Cardiac atrium fibroblast (primary cell): ENCODE results near the gene AKIRIN1. TPM values are rescaled to one million over a fixed set of nuclear protein-coding genes. Genes with fewer than 3 reads are reported as not detected.

Source experiments
- total RNA-seq: library from RNA; depleted of rRNA; stranded (reverse); fragments of >200 nt; gene quantifications from 2 replicates; pipeline ENCODE4 v1.2.3, GENCODE V29; 2015

Gene AKIRIN1, protein sequence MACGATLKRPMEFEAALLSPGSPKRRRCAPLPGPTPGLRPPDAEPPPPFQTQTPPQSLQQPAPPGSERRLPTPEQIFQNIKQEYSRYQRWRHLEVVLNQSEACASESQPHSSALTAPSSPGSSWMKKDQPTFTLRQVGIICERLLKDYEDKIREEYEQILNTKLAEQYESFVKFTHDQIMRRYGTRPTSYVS
- total RNA-seq: 38.9 and 39.5 TPM in 2 replicates

DNA sequence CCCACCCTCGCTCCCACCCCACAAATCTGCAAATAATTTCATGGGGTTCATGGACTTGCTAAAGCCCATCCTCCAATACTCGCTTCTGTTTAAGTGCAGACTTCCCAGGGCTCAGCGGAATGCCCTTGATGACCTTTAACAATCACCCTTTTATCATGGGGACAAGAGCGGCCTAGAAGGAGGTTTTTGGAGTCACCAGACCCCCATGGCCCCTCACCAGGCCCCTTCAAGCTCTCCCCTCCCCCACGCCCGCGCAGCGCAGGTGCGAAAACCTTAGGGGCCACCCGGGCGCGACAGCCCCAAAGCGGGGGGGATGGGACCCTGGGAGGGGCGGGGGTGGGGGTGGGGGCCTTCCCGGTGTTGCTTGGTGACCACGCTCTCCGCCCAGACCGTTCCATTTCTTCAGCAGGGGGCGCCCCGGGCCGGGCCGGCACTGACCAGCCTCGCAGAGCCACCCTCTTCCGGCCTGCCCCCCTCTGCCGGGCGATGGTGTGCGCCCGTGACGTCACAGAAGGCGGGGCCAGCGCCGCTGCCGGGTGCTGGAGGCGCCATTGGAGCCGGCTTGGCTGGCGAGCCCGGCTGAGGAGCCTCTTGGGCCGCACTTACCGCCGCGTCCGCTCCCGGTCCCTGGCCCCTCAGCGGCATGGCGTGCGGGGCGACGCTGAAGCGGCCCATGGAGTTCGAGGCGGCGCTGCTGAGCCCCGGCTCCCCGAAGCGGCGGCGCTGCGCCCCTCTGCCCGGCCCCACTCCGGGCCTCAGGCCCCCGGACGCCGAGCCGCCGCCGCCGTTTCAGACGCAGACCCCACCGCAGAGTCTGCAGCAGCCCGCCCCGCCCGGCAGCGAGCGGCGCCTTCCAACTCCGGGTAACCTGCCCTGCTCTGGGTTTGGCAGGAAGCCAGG is at the start of gene AKIRIN1:
Gene AKIRIN1 (plus strand): TSS at position 539 of the 900 bp plus-strand sequence. CDS start 105 bp downstream, at position 644.

DNA sequence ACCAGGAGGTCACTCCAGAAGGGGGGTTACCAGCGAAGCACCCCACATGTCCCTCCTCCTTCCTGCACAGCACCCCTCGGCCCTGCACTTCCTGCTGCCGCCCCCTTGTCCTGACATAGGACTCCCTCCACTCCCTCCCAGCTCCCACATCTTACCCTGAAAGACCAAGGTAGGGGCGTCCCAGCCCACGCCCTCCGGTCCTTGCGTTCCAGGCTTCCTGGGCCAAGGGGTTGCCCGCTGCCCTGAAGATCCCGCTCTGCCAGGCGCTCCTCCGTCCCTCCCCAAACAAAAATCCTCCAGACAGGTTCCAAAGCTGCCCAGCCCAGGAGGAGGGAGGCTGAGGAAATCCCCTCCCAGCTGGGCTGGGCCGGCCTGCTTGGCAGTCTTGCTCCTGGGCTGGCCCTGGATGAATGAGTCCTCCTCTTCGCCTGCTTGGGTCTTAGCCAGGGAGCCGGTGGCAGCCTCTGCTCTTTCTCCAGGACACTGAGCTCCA is 49.5 kb upstream of the AKIRIN1 start, which contains the start of gene RHBDL2:
Gene RHBDL2 (minus strand): TSS at position 304 of the 493 bp plus-strand sequence. CDS start 22,618 bp downstream, outside the sequence.

DNA sequence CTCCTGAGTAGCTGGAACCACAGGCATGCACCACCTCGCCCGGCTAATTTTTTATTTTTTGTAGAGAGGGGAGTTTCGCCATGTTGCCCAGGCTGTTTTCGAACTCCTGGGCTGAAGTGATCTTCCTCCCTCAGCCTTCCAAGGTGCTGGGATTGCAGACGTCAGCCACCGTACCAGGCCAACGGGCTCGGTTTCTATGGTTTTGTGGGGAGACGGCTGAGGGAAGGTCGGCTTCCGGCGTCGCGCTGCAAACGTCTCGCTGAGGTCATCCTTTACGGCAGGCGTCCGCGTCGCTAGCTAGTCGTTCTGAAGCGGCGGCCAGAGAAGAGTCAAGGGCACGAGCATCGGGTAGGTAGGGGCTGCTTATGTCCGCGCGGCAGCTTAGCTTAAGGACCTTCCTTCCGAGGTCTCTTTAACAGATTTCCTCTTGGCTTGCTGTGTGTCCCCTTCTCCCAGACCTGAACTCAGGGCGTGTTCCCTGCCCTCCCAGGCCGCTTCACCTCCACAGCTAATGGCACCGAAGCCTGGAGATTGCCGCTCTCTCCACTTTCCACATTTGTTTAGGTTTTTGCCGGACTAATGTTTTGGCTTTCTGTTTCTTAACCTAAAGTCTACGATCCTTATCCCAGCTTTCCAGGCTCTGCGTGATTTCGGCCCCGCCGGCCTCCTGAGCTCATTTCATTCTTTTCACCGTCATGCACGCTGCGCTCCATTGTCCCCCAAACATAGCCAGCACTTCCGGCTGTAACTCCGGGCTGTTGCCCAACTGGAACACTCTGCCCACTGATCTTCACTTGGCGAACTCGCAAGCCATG is 35.2 kb downstream of the AKIRIN1 start, which contains the start of gene NDUFS5:
Gene NDUFS5 (plus strand): TSS at position 300 of the 815 bp plus-strand sequence. CDS start 2,375 bp downstream, outside the sequence.

Other genes with a start within 250 kb of the AKIRIN1 start
- gene RRAGC, start 131.5 kb upstream of the AKIRIN1 start, total RNA-seq: 9.0 and 13.9 TPM in 2 replicates
- gene MYCBP, start 117.9 kb upstream of the AKIRIN1 start, total RNA-seq: 23.1 and 34.7 TPM in 2 replicates
- not detected in 2 replicates for gene GJA9, start 109.7 kb upstream of the AKIRIN1 start, total RNA-seq
- gene RHBDL2, start 49.4 kb upstream of the AKIRIN1 start, total RNA-seq: 0.32 TPM in 1 of 2 replicates, not detected in the other
- 392 and 528 TPM in 2 replicates for gene NDUFS5, start 35.1 kb downstream of the AKIRIN1 start, total RNA-seq
- gene MACF1, start 213.4 kb downstream of the AKIRIN1 start, total RNA-seq: 154 and 169 TPM in 2 replicates